GM18526 (cell line): ENCODE results near the gene RAC3.

Source experiments
- POLR2A ChIP-seq: IDR thresholded peaks from 3 replicates; pipeline ENCODE4 v1.6.1; 2011; ENCODE audit not compliant: insufficient read length; ENCODE audit errors: extremely low read depth

The RAC3 gene

GRCh38 chr17:82023447-82024241 lies 7.8 kb upstream of the RAC3 start:
- no peak for TF ChIP-seq POLR2A

DNA sequence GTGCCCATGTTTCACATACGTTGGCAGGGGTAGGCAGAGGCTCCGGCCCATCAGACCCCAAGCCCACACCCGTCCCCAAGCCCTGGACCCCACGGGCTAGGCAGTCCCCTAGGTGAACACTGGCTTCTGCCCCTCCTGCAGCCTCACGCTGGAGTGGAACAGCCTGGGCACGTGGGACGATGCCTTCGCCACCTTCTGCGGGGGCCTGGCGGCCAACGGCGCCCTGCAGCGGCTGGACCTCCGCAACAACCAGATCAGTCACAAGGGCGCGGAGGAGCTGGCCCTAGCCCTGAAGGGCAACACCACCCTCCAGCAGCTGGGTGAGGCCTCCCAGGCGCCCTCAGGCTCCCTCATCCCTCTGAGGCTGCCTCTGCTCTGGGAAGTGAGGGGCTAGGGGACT lies 6.6 kb upstream of the RAC3 start:
- no peak for TF ChIP-seq POLR2A

GRCh38 chr17:82025401-82026107 lies 5.9 kb upstream of the RAC3 start:
- TF ChIP-seq POLR2A = no peak

DNA sequence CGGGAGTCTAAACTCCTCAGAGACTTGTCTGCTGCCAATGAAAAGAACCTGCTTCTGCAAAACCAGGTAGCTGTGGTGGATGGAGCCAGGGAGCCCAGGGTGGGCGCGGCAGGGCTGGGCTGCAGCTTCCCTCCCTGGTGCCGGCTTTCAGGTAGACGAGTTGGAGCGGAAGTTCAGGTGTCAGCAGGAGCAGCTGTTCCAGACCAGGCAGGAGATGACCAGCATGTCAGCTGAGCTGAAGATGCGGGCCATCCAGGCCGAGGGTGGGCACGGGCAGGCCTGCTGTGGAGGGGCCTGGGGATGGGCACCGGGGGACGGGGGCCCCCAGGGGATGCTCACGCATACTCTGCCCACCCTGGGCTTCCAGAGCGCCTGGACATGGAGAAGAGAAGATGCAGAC lies 3.2 kb upstream of the RAC3 start:
- no peak for TF ChIP-seq POLR2A

DNA sequence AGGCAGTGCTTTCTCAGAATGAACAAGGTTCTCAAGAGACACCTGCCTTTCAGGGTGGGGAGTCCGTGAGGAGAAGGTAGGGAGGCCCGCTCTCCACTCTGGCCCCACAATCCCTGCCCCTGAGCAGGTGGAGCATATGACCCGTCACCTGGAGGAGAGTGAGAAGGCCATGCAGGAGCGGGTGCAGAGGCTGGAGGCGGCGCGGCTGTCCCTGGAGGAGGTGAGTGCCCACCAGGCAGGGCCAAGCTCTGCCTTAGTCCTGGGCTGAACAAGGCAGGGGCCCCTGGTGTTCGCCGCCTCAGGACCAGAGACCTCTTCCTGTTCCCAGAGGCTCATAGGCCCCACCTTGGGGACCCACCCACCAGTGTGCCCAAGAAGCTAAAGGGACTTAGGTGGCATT lies 2.5 kb upstream of the RAC3 start:
- no peak for TF ChIP-seq POLR2A

- no peak for TF ChIP-seq POLR2A
Observed at GRCh38 chr17:82029391-82029790, 2.1 kb upstream of the RAC3 start.

- TF ChIP-seq POLR2A = no peak
Observed at GRCh38 chr17:82029990-82030469, 1.4 kb upstream of the RAC3 start.

GRCh38 chr17:82030470-82031302 lies 792 bp upstream of the RAC3 start:
- no peak for TF ChIP-seq POLR2A

GRCh38 chr17:82031885-82032627 lies 578 bp downstream of the RAC3 start:
- no peak for TF ChIP-seq POLR2A

GRCh38 chr17:82033359-82034085 lies 2.0 kb downstream of the RAC3 start:
- no peak for TF ChIP-seq POLR2A

DNA sequence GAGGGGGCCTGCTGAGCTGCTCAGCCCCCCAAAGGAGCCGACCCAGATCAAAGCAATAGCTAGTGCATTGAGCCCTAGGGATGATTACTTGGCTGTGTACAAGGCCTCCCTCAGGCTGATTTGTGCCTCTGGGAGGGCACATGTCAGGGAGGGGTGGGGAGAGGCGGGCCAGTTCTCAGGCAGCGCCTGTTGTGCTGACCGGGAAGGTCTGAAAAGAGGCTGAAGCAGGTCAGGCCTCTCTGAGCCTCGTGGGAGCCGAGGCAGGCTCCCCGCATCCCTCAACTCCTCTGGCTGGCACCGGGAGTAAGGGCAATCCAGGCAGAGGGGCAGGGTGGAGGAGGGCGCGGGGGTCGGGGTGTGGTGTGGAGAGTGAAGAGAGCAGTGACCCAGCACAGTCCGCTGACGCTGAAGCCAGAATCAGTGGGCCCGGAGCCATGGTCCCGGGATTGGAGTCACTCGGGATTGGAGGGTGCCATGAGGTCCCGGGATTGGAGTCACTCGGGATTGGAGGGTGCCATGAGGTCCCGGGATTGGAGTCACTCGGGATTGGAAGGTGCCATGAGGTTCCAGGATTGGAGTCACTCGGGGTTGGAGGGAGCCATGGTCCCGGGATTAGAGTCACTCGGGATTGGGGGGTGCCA lies 3.0 kb downstream of the RAC3 start:
- TF ChIP-seq POLR2A = no peak

- no peak for TF ChIP-seq POLR2A
Observed at GRCh38 chr17:82035488-82035887, 4.0 kb downstream of the RAC3 start.

- TF ChIP-seq POLR2A = no peak
Observed at GRCh38 chr17:82035956-82036633, 4.6 kb downstream of the RAC3 start.
